ENCODE results near the gene DCX.

GRCh38 chrX:111339212-111339611 is 72.8 kb downstream of the DCX start:
- TF ChIP-seq, protein P1, sequence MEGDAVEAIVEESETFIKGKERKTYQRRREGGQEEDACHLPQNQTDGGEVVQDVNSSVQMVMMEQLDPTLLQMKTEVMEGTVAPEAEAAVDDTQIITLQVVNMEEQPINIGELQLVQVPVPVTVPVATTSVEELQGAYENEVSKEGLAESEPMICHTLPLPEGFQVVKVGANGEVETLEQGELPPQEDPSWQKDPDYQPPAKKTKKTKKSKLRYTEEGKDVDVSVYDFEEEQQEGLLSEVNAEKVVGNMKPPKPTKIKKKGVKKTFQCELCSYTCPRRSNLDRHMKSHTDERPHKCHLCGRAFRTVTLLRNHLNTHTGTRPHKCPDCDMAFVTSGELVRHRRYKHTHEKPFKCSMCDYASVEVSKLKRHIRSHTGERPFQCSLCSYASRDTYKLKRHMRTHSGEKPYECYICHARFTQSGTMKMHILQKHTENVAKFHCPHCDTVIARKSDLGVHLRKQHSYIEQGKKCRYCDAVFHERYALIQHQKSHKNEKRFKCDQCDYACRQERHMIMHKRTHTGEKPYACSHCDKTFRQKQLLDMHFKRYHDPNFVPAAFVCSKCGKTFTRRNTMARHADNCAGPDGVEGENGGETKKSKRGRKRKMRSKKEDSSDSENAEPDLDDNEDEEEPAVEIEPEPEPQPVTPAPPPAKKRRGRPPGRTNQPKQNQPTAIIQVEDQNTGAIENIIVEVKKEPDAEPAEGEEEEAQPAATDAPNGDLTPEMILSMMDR (conservative IDR thresholded peaks at IDR 0.05 in 1 of 2, IDR thresholded peaks at IDR 0.05 in 1 of 2; ENCODE audit: extremely low read depth in 1 of 2, insufficient read depth in 1 of 2, low read depth in 1 of 2, low read length in 2 of 2), result no peak
- no peak for TF ChIP-seq EZH2 (IDR thresholded peaks at IDR 0.05; ENCODE audit: borderline replicate concordance, low read length)

Data from mammary epithelial cell (primary cell).